ENCODE data around the gene NOVA1. TPM values are rescaled to one million over a fixed set of nuclear protein-coding genes. Genes with fewer than 3 reads are reported as not detected.

Gene NOVA1
- polyA plus RNA-seq, 1 donor from 2014 or later, result 121 TPM

DNA sequence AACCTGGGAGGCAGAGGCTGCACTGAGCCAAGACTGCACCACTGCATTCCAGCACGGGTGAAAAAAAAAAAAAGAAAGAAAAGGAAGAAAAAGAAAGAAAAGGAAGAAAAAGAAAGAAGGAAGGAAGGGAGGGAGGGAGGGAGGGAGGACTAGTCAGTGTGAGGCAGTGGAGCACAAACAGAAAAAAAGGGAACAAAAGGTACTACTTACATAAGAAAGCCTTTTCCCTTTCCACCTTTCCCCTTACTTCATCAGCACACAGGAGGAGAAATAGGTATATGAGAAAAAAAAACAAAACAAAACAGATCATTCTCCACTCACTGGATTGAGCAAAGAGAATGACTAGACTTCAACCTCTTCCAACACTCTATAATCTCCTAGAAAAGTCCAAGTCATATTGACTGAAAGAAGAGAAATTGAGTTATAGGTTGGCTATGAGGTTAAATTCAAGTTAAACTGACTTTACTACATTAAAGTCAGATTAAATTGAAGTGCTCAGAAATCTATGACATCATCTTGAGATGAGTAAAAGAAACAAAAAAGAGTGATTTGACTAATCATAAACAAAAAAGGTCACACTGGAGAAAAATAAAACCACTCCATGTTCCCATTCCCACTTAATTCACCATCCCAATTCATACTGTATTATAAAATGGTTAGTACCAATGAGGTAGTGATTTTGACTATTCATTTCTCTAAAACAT is 43.6 kb downstream of the NOVA1 start:
- Histone ChIP-seq H3K9me3 (ENCODE audit: low read length) (no peaks in the 10 kb centered on the region), H3K9ac (ENCODE audit: low read length) (no peak overlapping the region), H3K36me3 (ENCODE audit: insufficient read depth, low read length) (peaks cover 11% of the 10 kb centered on the region), H3F3A (ENCODE audit: insufficient read depth, low read length, poor library complexity, severe bottlenecking) (no peaks in the 10 kb centered on the region), H3K27me3 (ENCODE audit: insufficient read depth, low read depth, low read length) (no peaks in the 10 kb centered on the region), H4K20me1 (ENCODE audit: insufficient read depth) (no peaks in the 10 kb centered on the region), H3K79me2 (replicated peaks; ENCODE audit: insufficient read depth, low read length) (peaks cover 51% of the 10 kb centered on the region), H3K4me3 (ENCODE audit: low read length) (no peak overlapping the region), H3K4me2 (ENCODE audit: low read length) (no peak overlapping the region), H3K9me2 (ENCODE audit: insufficient read depth, low read length) (no peaks in the 10 kb centered on the region), H2AFZ (ENCODE audit: low read depth, low read length) (no peak overlapping the region), H3K27ac (ENCODE audit: low read length) (no peak overlapping the region)
- TF ChIP-seq, protein P1, sequence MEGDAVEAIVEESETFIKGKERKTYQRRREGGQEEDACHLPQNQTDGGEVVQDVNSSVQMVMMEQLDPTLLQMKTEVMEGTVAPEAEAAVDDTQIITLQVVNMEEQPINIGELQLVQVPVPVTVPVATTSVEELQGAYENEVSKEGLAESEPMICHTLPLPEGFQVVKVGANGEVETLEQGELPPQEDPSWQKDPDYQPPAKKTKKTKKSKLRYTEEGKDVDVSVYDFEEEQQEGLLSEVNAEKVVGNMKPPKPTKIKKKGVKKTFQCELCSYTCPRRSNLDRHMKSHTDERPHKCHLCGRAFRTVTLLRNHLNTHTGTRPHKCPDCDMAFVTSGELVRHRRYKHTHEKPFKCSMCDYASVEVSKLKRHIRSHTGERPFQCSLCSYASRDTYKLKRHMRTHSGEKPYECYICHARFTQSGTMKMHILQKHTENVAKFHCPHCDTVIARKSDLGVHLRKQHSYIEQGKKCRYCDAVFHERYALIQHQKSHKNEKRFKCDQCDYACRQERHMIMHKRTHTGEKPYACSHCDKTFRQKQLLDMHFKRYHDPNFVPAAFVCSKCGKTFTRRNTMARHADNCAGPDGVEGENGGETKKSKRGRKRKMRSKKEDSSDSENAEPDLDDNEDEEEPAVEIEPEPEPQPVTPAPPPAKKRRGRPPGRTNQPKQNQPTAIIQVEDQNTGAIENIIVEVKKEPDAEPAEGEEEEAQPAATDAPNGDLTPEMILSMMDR (IDR thresholded peaks at IDR 0.05; ENCODE audit: poor library complexity, severe bottlenecking), result no peak
- TF ChIP-seq MXI1 (conservative IDR thresholded peaks at IDR 0.05; ENCODE audit: poor library complexity, severe bottlenecking), result no peak
- TF ChIP-seq EP300 (conservative IDR thresholded peaks at IDR 0.05; ENCODE audit: poor library complexity, severe bottlenecking), result no peak
- no peak for TF ChIP-seq RAD21 (conservative IDR thresholded peaks at IDR 0.05)
- no peak for TF ChIP-seq SMC3 (conservative IDR thresholded peaks at IDR 0.05; ENCODE audit: poor library complexity)
- no peak for TF ChIP-seq EZH2 (IDR thresholded peaks at IDR 0.05; ENCODE audit: borderline replicate concordance, insufficient read depth, low read length, poor library complexity, severe bottlenecking)
- TF ChIP-seq TAF1 (IDR thresholded peaks at IDR 0.05; ENCODE audit: low read depth), result no peak
- no peak for TF ChIP-seq POLR2AphosphoS5 (IDR thresholded peaks at IDR 0.05)
- TF ChIP-seq, protein P2, sequence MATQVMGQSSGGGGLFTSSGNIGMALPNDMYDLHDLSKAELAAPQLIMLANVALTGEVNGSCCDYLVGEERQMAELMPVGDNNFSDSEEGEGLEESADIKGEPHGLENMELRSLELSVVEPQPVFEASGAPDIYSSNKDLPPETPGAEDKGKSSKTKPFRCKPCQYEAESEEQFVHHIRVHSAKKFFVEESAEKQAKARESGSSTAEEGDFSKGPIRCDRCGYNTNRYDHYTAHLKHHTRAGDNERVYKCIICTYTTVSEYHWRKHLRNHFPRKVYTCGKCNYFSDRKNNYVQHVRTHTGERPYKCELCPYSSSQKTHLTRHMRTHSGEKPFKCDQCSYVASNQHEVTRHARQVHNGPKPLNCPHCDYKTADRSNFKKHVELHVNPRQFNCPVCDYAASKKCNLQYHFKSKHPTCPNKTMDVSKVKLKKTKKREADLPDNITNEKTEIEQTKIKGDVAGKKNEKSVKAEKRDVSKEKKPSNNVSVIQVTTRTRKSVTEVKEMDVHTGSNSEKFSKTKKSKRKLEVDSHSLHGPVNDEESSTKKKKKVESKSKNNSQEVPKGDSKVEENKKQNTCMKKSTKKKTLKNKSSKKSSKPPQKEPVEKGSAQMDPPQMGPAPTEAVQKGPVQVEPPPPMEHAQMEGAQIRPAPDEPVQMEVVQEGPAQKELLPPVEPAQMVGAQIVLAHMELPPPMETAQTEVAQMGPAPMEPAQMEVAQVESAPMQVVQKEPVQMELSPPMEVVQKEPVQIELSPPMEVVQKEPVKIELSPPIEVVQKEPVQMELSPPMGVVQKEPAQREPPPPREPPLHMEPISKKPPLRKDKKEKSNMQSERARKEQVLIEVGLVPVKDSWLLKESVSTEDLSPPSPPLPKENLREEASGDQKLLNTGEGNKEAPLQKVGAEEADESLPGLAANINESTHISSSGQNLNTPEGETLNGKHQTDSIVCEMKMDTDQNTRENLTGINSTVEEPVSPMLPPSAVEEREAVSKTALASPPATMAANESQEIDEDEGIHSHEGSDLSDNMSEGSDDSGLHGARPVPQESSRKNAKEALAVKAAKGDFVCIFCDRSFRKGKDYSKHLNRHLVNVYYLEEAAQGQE (IDR thresholded peaks at IDR 0.05; ENCODE audit: borderline replicate concordance), result no peak

DNA sequence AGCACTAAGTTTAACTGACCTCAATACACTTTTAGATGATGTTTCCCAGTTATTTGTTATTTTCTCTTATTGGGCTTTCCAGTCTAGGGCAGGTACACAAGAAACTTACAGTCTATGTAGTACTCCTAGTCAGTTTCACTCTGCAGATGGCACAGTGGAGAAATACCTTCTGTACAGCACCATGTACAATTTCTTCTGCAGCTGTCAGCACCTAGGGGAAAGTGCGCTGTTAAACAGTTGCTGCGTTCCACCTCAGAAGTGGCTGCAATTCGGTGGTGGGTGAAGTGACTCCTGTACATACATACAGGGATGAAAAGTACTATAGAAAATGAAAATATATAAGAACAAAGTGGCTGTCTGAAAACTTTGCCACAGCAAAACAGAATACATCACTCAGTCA is 48.3 kb downstream of the NOVA1 start:
- Histone ChIP-seq H2AFZ (ENCODE audit: low read depth, low read length) (no peak overlapping the region), H3K9ac (ENCODE audit: low read length) (no peak overlapping the region), H3K9me2 (ENCODE audit: insufficient read depth, low read length) (no peaks in the 10 kb centered on the region), H3K4me3 (ENCODE audit: low read length) (no peak overlapping the region), H3K9me3 (ENCODE audit: low read length) (no peaks in the 10 kb centered on the region), H3F3A (ENCODE audit: insufficient read depth, low read length, poor library complexity, severe bottlenecking) (no peaks in the 10 kb centered on the region), H3K4me2 (ENCODE audit: low read length) (no peak overlapping the region), H3K36me3 (ENCODE audit: insufficient read depth, low read length) (peaks cover 7% of the 10 kb centered on the region), H3K27me3 (ENCODE audit: insufficient read depth, low read depth, low read length) (no peaks in the 10 kb centered on the region), H4K20me1 (ENCODE audit: insufficient read depth) (no peaks in the 10 kb centered on the region), H3K27ac (ENCODE audit: low read length) (no peak overlapping the region), H3K79me2 (replicated peaks; ENCODE audit: insufficient read depth, low read length) (peaks cover 20% of the 10 kb centered on the region)
- TF ChIP-seq EZH2 (IDR thresholded peaks at IDR 0.05; ENCODE audit: borderline replicate concordance, insufficient read depth, low read length, poor library complexity, severe bottlenecking), result no peak
- no peak for TF ChIP-seq RAD21 (conservative IDR thresholded peaks at IDR 0.05)
- TF ChIP-seq TAF1 (IDR thresholded peaks at IDR 0.05; ENCODE audit: low read depth), result no peak
- TF ChIP-seq POLR2AphosphoS5 (IDR thresholded peaks at IDR 0.05), result no peak
- TF ChIP-seq, protein P2 (IDR thresholded peaks at IDR 0.05; ENCODE audit: borderline replicate concordance), result no peak
- TF ChIP-seq, protein P1 (IDR thresholded peaks at IDR 0.05; ENCODE audit: poor library complexity, severe bottlenecking), result no peak
- no peak for TF ChIP-seq EP300 (conservative IDR thresholded peaks at IDR 0.05; ENCODE audit: poor library complexity, severe bottlenecking)
- no peak for TF ChIP-seq SMC3 (conservative IDR thresholded peaks at IDR 0.05; ENCODE audit: poor library complexity)
- no peak for TF ChIP-seq MXI1 (conservative IDR thresholded peaks at IDR 0.05; ENCODE audit: poor library complexity, severe bottlenecking)

Measured in neural cell (in vitro differentiated cells).